B cell (primary cell): ENCODE data around the gene FKBP1C.

Experiments used
- CTCF ChIP-seq: fragments of 200-600 bp; IDR thresholded peaks from one replicate; pipeline ENCODE4 v1.8.0; 2022; ENCODE audit warnings: antibody characterized with exemption, mild to moderate bottlenecking
- EZH2 ChIP-seq: IDR thresholded peaks from 2 replicates; pipeline ENCODE4 v1.6.1; 2012; ENCODE audit warnings: borderline replicate concordance, low read depth, mild to moderate bottlenecking, moderate library complexity, low read length; ENCODE audit not compliant: insufficient read depth, poor library complexity, severe bottlenecking

- TF ChIP-seq CTCF = no peak
- TF ChIP-seq EZH2 = no peak
These were observed 50.6 kb downstream of the FKBP1C start for GRCh38 chr6:63261820-63262219.
